D721Med (cell line): Measurements from ENCODE around the gene ERCC1.

ENCODE experiments used
- DNase-seq: peaks from one replicate; pipeline ENCODE4 v3.0.0; 2011; ENCODE audit warnings: low spot score; ENCODE audit not compliant: insufficient read length
- FAIRE-seq: peaks from 2 replicates; lab custom pipeline; 2011; peaks lifted over from hg19 to GRCh38; lab: Jason Lieb, UNC
- CTCF ChIP-seq: IDR thresholded peaks from 2 replicates; pipeline ENCODE4 v1.5.1; 2012; ENCODE audit warnings: mild to moderate bottlenecking, control low read depth; ENCODE audit not compliant: insufficient read depth; ENCODE audit errors: missing control alignments

ERCC1 gene

DNA sequence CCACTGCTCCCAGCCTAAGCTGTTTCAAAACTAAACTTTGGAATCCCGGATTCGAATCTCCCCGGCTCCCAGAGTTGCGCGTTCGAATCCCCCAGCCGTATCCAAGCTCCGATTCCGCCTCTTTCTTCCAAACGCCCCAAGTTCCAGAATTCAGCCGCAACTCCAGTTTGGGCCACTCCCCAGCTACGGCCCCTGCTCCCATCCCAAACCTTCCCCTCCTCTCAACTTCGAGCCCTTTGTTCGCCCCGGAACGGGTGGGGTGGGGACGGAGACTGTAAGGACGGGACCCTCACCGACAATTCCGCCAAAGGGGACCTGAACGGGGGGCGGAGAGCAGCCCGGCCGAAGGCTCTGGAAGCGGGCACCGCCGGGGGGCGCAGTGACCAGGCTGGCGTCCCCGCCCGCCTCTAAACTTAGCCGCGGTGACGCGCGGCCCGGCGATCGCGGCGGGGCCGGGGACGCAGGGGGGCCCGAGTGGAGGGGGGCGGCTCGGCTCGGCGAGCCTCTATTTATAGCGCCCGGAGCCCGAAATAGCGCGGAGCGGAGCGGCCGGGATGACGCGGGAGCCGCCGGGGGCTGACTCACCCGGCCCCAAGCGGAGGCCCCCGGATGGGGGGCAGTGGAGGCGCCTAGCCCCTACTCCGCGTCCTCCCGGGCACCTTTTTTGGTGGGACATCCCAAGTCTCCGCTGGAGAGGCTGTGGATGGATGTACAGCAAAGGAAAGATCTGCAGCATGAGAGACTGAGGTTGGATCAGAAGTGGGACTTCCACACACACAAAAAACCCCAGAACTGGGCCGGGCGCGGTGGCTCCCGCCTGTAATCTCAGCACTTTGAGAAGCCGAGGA is 4.9 kb upstream of the ERCC1 start:
- no peak for TF ChIP-seq CTCF
- no peak for FAIRE-seq

GRCh38 chr19:45424191-45425058 is 708 bp upstream of the ERCC1 start:
- no peak for TF ChIP-seq CTCF
- FAIRE-seq (no peak), DNase-seq (no peak)

More for the DNA sequence above, 4.9 kb upstream of the ERCC1 start:
- DNase-seq: no peak

GRCh38 chr19:45423033-45423588 is 606 bp downstream of the ERCC1 start:
- DNase-seq (no peak), FAIRE-seq (no peak)
- no peak for TF ChIP-seq CTCF

DNA sequence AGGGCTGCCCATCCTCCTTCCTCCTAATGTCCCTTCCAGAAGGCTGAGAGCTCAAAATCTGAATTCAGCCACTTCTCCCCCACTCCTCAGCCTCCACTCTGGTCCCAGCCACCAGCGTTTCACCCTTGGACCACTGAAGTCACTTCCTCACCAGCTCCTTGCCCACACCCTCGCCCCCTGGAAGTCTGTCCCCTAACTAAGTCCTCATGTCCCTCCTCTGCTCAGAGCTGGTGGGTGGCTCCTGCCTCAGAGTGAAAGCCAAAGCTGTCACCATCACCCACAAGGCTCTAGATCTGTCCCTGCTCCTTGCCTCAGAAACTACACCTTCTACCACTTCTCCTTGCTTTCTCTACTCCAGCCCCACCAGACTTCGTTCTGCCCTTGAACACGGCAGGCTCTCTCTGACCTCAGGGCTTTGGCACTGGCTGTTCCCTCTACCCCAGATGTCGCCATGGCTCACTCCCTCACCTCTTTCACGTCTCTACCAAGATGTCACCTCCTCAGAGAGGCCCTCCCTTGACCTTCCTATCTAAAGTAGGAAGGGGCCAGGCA is 1.7 kb downstream of the ERCC1 start:
- FAIRE-seq (no peak), DNase-seq (no peak)
- no peak for TF ChIP-seq CTCF

DNA sequence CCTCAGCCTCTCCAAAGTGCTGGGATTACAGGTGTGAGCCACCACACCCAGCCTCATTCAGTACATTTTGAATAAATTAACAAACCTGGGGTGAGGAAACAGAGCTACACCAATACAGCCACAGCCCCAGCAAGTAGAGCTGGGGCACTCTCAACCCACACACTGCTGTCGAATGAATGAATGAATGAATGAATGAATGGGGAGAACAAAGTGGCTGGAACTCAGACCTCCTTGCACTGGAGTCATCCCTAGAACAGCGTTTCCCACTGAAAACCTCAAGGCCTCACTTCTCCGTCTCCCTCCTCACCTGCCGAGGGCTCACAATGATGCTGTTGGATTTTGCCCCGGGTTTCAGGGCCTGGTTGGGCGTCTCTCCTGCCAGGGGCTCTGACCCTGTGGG is 2.8 kb downstream of the ERCC1 start:
- no peak for DNase-seq
- TF ChIP-seq CTCF: no peak
- FAIRE-seq: no peak

- TF ChIP-seq CTCF: no peak
- FAIRE-seq: no peak
Measured at GRCh38 chr19:45420356-45420755, 3.4 kb downstream of the ERCC1 start.

More at GRCh38 chr19:45420356-45420755, 3.4 kb downstream of the ERCC1 start:
- no peak for DNase-seq
